ENCODE measurements around the gene DDR1.

DNA sequence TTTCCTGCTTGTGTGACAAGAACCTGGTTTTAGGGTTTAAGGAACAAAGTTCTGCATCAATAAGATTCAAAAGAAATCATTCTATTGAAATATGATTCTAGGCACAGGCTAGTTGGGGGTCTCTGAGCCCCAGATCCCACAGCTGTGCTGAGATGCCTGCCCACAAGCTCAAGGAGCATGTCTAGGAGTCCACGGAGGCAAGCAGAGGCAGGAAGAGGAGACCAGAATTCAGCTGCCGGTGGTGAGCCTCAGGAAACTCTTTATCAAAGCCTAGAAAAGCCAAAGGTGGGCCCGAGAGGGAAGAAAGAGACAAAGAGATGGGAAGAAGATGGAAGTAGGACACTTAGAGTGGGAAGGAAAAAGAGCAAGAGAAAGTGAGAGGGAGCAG is 40.7 kb upstream of the DDR1 start:
- TF ChIP-seq, protein P1, sequence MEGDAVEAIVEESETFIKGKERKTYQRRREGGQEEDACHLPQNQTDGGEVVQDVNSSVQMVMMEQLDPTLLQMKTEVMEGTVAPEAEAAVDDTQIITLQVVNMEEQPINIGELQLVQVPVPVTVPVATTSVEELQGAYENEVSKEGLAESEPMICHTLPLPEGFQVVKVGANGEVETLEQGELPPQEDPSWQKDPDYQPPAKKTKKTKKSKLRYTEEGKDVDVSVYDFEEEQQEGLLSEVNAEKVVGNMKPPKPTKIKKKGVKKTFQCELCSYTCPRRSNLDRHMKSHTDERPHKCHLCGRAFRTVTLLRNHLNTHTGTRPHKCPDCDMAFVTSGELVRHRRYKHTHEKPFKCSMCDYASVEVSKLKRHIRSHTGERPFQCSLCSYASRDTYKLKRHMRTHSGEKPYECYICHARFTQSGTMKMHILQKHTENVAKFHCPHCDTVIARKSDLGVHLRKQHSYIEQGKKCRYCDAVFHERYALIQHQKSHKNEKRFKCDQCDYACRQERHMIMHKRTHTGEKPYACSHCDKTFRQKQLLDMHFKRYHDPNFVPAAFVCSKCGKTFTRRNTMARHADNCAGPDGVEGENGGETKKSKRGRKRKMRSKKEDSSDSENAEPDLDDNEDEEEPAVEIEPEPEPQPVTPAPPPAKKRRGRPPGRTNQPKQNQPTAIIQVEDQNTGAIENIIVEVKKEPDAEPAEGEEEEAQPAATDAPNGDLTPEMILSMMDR (conservative IDR thresholded peaks at IDR 0.05; ENCODE audit: low read depth in 2 of 2), result no peak
- TF ChIP-seq EZH2phosphoT487 (IDR thresholded peaks at IDR 0.05; ENCODE audit: unreplicated experiment) (no peak), POLR2AphosphoS5 (IDR thresholded peaks at IDR 0.05; ENCODE audit: low read depth) (0 out of 2 replicates have a peak, but pooled peaks have one; percentile 1), ZNF331 (CRISPR knock-in tag; IDR thresholded peaks at IDR 0.05; ENCODE audit: low read depth) (no peak)
- TF ChIP-seq, protein P2, sequence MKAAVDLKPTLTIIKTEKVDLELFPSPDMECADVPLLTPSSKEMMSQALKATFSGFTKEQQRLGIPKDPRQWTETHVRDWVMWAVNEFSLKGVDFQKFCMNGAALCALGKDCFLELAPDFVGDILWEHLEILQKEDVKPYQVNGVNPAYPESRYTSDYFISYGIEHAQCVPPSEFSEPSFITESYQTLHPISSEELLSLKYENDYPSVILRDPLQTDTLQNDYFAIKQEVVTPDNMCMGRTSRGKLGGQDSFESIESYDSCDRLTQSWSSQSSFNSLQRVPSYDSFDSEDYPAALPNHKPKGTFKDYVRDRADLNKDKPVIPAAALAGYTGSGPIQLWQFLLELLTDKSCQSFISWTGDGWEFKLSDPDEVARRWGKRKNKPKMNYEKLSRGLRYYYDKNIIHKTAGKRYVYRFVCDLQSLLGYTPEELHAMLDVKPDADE (IDR thresholded peaks at IDR 0.05), result no peak

All from GM23338 (cell line).